H9 (cell line): Measurements from ENCODE around the gene PSAPL1. TPM values are rescaled to one million over a fixed set of nuclear protein-coding genes. Genes with fewer than 3 reads are reported as not detected.

ENCODE experiments used
- DNase-seq: peaks from one replicate; pipeline ENCODE4 v3.0.0-alpha.2; 2017
- H2AFZ ChIP-seq: one replicate; pipeline ENCODE4 v1.6.1; 2013; ENCODE audit warnings: mild to moderate bottlenecking, low read length, control low read depth, moderate library complexity
- H2AK5ac ChIP-seq: 2 replicates; pipeline ENCODE4 v1.6.1; 2013; ENCODE audit warnings: low read length, control low read depth, mixed read lengths; ENCODE audit not compliant: insufficient read length
- H2BK120ac ChIP-seq: one replicate; pipeline ENCODE4 v1.6.1; 2013; ENCODE audit warnings: low read depth, mild to moderate bottlenecking, low read length, control low read depth, inconsistent platforms; ENCODE audit not compliant: poor library complexity, severe bottlenecking
- H2BK12ac ChIP-seq: 2 replicates; pipeline ENCODE4 v1.6.1; 2013; ENCODE audit warnings: low read length, control low read depth, mixed read lengths, low read depth; ENCODE audit not compliant: insufficient read length
- H2BK15ac ChIP-seq: 2 replicates; pipeline ENCODE4 v1.6.1; 2013; ENCODE audit warnings: low read depth, low read length, control low read depth
- H2BK20ac ChIP-seq: one replicate; pipeline ENCODE4 v1.6.1; 2013; ENCODE audit warnings: low read depth, mild to moderate bottlenecking, low read length, control low read depth, inconsistent platforms; ENCODE audit not compliant: poor library complexity, severe bottlenecking
- H2BK5ac ChIP-seq: 2 replicates; pipeline ENCODE4 v1.6.1; 2013; ENCODE audit warnings: low read length, control low read depth, mixed read lengths; ENCODE audit not compliant: insufficient read length
- H3K14ac ChIP-seq: 2 replicates; pipeline ENCODE4 v1.6.1; 2013; ENCODE audit warnings: low read length, control low read depth; ENCODE audit not compliant: insufficient read depth
- H3K18ac ChIP-seq: 2 replicates; pipeline ENCODE4 v1.6.1; 2013; ENCODE audit warnings: low read depth, mild to moderate bottlenecking, mixed read lengths, low read length, control low read depth; ENCODE audit not compliant: insufficient read length
- H3K23ac ChIP-seq: 2 replicates; pipeline ENCODE4 v1.6.1; 2013; ENCODE audit warnings: low read length, control low read depth, mixed read lengths, low read depth; ENCODE audit not compliant: insufficient read length
- H3K23me2 ChIP-seq: 2 replicates; pipeline ENCODE4 v1.6.1; 2013; ENCODE audit warnings: low read depth, mild to moderate bottlenecking, mixed read lengths, low read length, control low read depth; ENCODE audit not compliant: insufficient read length, poor library complexity, severe bottlenecking
- H3K27ac ChIP-seq: 2 replicates; pipeline ENCODE4 v1.5.1; 2013; ENCODE audit warnings: low read length, control low read depth, mixed read lengths, low read depth; ENCODE audit not compliant: insufficient read length
- H3K27me3 ChIP-seq: 2 replicates; pipeline ENCODE4 v1.6.1; 2013; ENCODE audit warnings: low read length, control low read depth, inconsistent platforms; ENCODE audit not compliant: insufficient read depth
- H3K4ac ChIP-seq: 2 replicates; pipeline ENCODE4 v1.6.1; 2013; ENCODE audit warnings: low read depth, mild to moderate bottlenecking, control low read depth, inconsistent platforms, low read length, moderate library complexity
- H3K4me1 ChIP-seq: 2 replicates; pipeline ENCODE4 v1.6.1; 2013; ENCODE audit warnings: low read length, control low read depth, inconsistent platforms; ENCODE audit not compliant: insufficient read depth
- H3K4me2 ChIP-seq: 2 replicates; pipeline ENCODE4 v1.6.1; 2013; ENCODE audit warnings: low read length, control low read depth, mixed read lengths; ENCODE audit not compliant: insufficient read length, insufficient read depth
- H3K56ac ChIP-seq: 2 replicates; pipeline ENCODE4 v1.6.1; 2013; ENCODE audit warnings: low read depth, mild to moderate bottlenecking, mixed read lengths, low read length, control low read depth; ENCODE audit not compliant: insufficient read length
- H3K79me1 ChIP-seq: 2 replicates; pipeline ENCODE4 v1.6.1; 2013; ENCODE audit warnings: low read depth, mild to moderate bottlenecking, moderate library complexity, low read length, control low read depth, inconsistent platforms; ENCODE audit not compliant: insufficient read depth, poor library complexity, severe bottlenecking
- H3K79me2 ChIP-seq: 2 replicates; pipeline ENCODE4 v1.6.1; 2013; ENCODE audit warnings: low read length, control low read depth, inconsistent platforms; ENCODE audit not compliant: insufficient read depth
- H3K9ac ChIP-seq: 2 replicates; pipeline ENCODE4 v1.6.1; 2013; ENCODE audit warnings: low read length, control low read depth, mixed read lengths; ENCODE audit not compliant: insufficient read length; ENCODE audit errors: extremely low read depth
- H3K9me3 ChIP-seq: one replicate; pipeline ENCODE4 v1.6.1; 2013; ENCODE audit warnings: low read depth, low read length, inconsistent platforms; ENCODE audit not compliant: control insufficient read depth
- H3T11ph ChIP-seq: one replicate; pipeline ENCODE4 v1.6.1; 2013; ENCODE audit warnings: mild to moderate bottlenecking, low read length, control low read depth, inconsistent platforms
- H4K20me1 ChIP-seq: one replicate; pipeline ENCODE4 v1.6.1; 2013; ENCODE audit not compliant: control insufficient read depth, insufficient read length, insufficient read depth
- H4K5ac ChIP-seq: 2 replicates; pipeline ENCODE4 v1.6.1; 2013; ENCODE audit warnings: low read depth, mild to moderate bottlenecking, mixed read lengths, low read length, control low read depth; ENCODE audit not compliant: insufficient read length
- H4K8ac ChIP-seq: replicated peaks from 2 replicates; pipeline ENCODE4 v1.6.1; 2013; ENCODE audit warnings: low read length, control low read depth, mixed read lengths, low read depth; ENCODE audit not compliant: insufficient read length
- H4K91ac ChIP-seq: 2 replicates; pipeline ENCODE4 v1.6.1; 2013; ENCODE audit warnings: low read depth, mild to moderate bottlenecking, moderate library complexity, mixed read lengths, low read length, control low read depth; ENCODE audit not compliant: insufficient read length
- H3K27ac Mint-ChIP-seq, 3 experiments: 2 replicates in 2 of 3; 3 replicates in 1 of 3; pipeline ENCODE4 v1.8.0; 2020 to 2021; ENCODE audit warnings: mixed read lengths in 3 of 3, mild to moderate bottlenecking in 1 of 3, moderate library complexity in 1 of 3
- H3K27me3 Mint-ChIP-seq: 2 replicates; pipeline ENCODE4 v1.8.0; 2021; ENCODE audit warnings: low read depth, mild to moderate bottlenecking, moderate library complexity, mixed read lengths
- H3K36me3 Mint-ChIP-seq, 3 experiments: 2 replicates in 2 of 3; 3 replicates in 1 of 3; pipeline ENCODE4 v1.8.0; 2020 to 2021; ENCODE audit warnings: low read depth in 3 of 3, mixed read lengths in 3 of 3; ENCODE audit not compliant: insufficient read depth in 1 of 3
- H3K4me1 Mint-ChIP-seq, 2 experiments: 2 replicates each; pipeline ENCODE4 v1.8.0; 2020; ENCODE audit warnings: mixed read lengths in 2 of 2
- H3K4me3 Mint-ChIP-seq, 2 experiments: 2 replicates in 1 of 2; 3 replicates in 1 of 2; pipeline ENCODE4 v1.8.0; 2020 to 2021; ENCODE audit warnings: mild to moderate bottlenecking in 2 of 2, mixed read lengths in 2 of 2, moderate library complexity in 1 of 2
- H3K9me3 Mint-ChIP-seq, 2 experiments: 2 replicates in 1 of 2; 3 replicates in 1 of 2; pipeline ENCODE4 v1.8.0; 2020; ENCODE audit warnings: mild to moderate bottlenecking in 2 of 2, mixed read lengths in 2 of 2, moderate library complexity in 1 of 2
- CTCF ChIP-seq: fragments of 200-600 bp; sonication (generic); conservative IDR thresholded peaks from 3 replicates; pipeline ENCODE4 v1.8.0; 2021; ENCODE audit warnings: antibody characterized with exemption, mild to moderate bottlenecking
- WGBS: extraction: QIAGEN DNeasy Blood & Tissue Kit; methylation state at CpG from one replicate; pipeline ENCODE4 v1.1.7; 2013; ENCODE audit warnings: missing lambda C conversion rate, low lambda C conversion rate, mixed read lengths; ENCODE audit not compliant: insufficient read length; ENCODE audit errors: extremely low coverage; 5-methylcytosine and 5-hydroxymethylcytosine counted together
- total RNA-seq: library from RNA; stranded (reverse); gene quantifications from 2 replicates; pipeline ENCODE4 v1.2.1, GENCODE V29; 2021

Gene PSAPL1
- total RNA-seq, 1 experiment from 2014 or later, result 0.04 TPM

- H3K27ac Mint-ChIP-seq, result no peak overlapping the region
- TF ChIP-seq CTCF, result no peak
- no CpG with 5 or more reads among the region's 27 CpGs for WGBS
- Histone ChIP-seq H3K79me1 (no peaks in the 10 kb centered on the region), H3K4ac (no peak overlapping the region), H3K4me1 (no peaks in the 10 kb centered on the region; the same call in 1 of the 2 replicates), H4K5ac (no peak overlapping the region), H2BK5ac (no peak overlapping the region), H4K91ac (no peak overlapping the region), H3K27me3 (no peaks in the 10 kb centered on the region), H2AK5ac (no peak overlapping the region), H4K8ac (no peak overlapping the region), H3K9ac (no peak overlapping the region), H3K18ac (no peak overlapping the region), H4K20me1 (no peaks in the 10 kb centered on the region), H2BK15ac (no peak overlapping the region), H3T11ph (no peak overlapping the region), H3K9me3 (no peaks in the 10 kb centered on the region), H3K27ac (no peak overlapping the region), H3K4me2 (no peak overlapping the region), H2AFZ (no peak overlapping the region), H3K23ac (no peak overlapping the region), H3K23me2 (no peaks in the 10 kb centered on the region), H2BK120ac (no peak overlapping the region), H3K79me2 (no peaks in the 10 kb centered on the region), H3K56ac (no peak overlapping the region), H3K14ac (no peak overlapping the region), H2BK20ac (no peak overlapping the region), H2BK12ac (no peak overlapping the region)
- DNase-seq, result no peak
- H3K4me3 Mint-ChIP-seq, result no peak overlapping the region
- H3K36me3 Mint-ChIP-seq, result no peaks in the 10 kb centered on the region
- no peaks in the 10 kb centered on the region; a peak in 1 of 5 replicates for H3K9me3 Mint-ChIP-seq
- peaks cover 45 to 57% of the 10 kb centered on the region in 2 experiments for H3K4me1 Mint-ChIP-seq
- H3K27me3 Mint-ChIP-seq, result peaks cover 7% of the 10 kb centered on the region
These were observed 2.8 kb downstream of the PSAPL1 start for GRCh38 chr4:7431696-7432530.
